ENCODE measurements around the gene KDM4C. TPM values are rescaled to one million over a fixed set of nuclear protein-coding genes. Genes with fewer than 3 reads are reported as not detected.

Gene KDM4C
- total and polyA plus RNA-seq, 2 experiments from 2014 or later, result 14.3 to 20.6 TPM

DNA sequence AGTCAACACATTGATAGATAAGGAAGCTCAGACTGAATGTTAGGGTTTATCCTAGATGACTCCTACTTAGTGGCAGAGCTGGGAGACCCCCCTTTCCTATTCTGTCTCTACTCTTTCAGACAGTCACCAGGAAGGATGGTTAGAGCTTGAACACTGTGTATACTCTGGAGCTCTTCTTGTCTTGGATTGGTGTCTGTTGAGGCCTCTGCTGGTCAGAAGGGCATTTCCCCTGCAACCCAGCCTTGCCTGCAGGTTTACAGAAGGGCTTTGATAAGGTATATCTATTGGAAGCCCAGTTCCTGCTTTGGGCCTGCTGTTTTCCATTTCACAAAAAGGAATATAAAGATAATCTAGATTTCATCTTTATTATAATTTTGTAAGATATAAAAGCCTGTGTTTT lies 71.8 kb downstream of the KDM4C start:
- in situ Hi-C loops (cut with MboI), result no loop called here
- H3K4me3 ChIP-seq, result no peak overlapping the region

DNA sequence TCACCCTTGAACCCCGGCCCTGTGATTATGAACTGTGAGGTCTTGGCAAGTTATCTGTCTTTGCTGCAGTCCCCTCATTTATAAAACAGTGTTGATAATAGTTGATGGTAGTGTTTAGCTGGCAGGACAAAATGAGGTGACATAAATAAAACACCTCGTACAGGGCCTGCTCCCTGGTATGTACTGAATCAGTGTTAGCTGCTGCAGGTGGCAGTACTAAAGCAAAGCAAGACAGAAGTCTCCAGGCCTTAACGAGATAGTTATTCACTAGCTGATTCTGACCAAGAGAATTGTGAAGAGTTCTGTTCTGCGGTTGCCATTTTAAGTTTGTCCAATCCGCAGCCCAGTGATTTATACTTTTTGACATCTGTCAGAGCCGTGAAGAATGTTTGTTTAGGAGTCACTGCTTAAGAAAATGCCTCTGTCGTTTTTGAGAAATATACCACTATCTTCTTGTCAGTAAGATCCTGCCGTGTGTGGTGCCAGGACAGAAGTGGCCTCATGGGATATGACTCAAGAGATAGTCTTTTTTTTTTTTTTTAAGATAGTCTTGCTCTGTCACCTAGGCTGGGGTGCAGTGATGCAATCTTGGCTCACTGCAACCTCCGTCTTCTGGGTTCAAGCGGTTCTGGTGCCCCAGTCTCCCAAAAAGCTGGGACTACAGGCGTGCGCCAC lies 75.9 kb downstream of the KDM4C start:
- Histone ChIP-seq H4K20me1 (ENCODE audit: insufficient read depth) (no peaks in the 10 kb centered on the region), H3K79me2 (ENCODE audit: insufficient read depth) (no peaks in the 10 kb centered on the region), H3K4me2 (ENCODE audit: unreplicated experiment) (no peak overlapping the region), H2AFZ (no peak overlapping the region), H3K36me3 (ENCODE audit: low read depth) (peaks cover 4% of the 10 kb centered on the region; the same call in 1 of the 2 replicates), H3K4me1 (ENCODE audit: insufficient read depth) (no peaks in the 10 kb centered on the region), H3F3A (ENCODE audit: insufficient read depth) (no peaks in the 10 kb centered on the region), H3K27ac (no peak overlapping the region), H3K9me2 (ENCODE audit: insufficient read depth) (no peaks in the 10 kb centered on the region), H3K27me3 (replicated peaks; ENCODE audit: insufficient read depth) (no peaks in the 10 kb centered on the region), H3K4me3 (no peak overlapping the region), H3K9ac (no peak overlapping the region), H3K9me3 (ENCODE audit: low read depth) (no peaks in the 10 kb centered on the region)
- TF ChIP-seq EZH2phosphoT487 (IDR thresholded peaks at IDR 0.05; ENCODE audit: insufficient read depth, low read depth) (no peak), EZH2 (IDR thresholded peaks at IDR 0.05; ENCODE audit: insufficient read depth, poor library complexity, severe bottlenecking) (no peak)
- 89 to 91% methylated on average over 12 of the region's 12 CpGs for WGBS, 2 experiments (ENCODE audit: low coverage in 1 of 2, low lambda C conversion rate in 2 of 2, missing lambda C conversion rate in 2 of 2)
- DNase-seq, result peak; percentile 12
- in situ Hi-C loops (cut with MboI), result no loop called here

More for the DNA sequence above, 71.8 kb downstream of the KDM4C start:
- no peaks in the 10 kb centered on the region for H3F3A ChIP-seq (ENCODE audit: insufficient read depth)
- no peak overlapping the region for H3K9ac ChIP-seq
- H3K9me2 ChIP-seq (ENCODE audit: insufficient read depth), result no peaks in the 10 kb centered on the region
- no peaks in the 10 kb centered on the region for H3K79me2 ChIP-seq (ENCODE audit: insufficient read depth)
- DNase-seq, result no peak
- H4K20me1 ChIP-seq (ENCODE audit: insufficient read depth), result no peaks in the 10 kb centered on the region
- no peak overlapping the region for H3K4me2 ChIP-seq (ENCODE audit: unreplicated experiment)
- H3K27ac ChIP-seq, result no peak overlapping the region
- H3K9me3 ChIP-seq (ENCODE audit: low read depth), result no peaks in the 10 kb centered on the region
- TF ChIP-seq EZH2phosphoT487 (IDR thresholded peaks at IDR 0.05; ENCODE audit: insufficient read depth, low read depth) (no peak), EZH2 (IDR thresholded peaks at IDR 0.05; ENCODE audit: insufficient read depth, poor library complexity, severe bottlenecking) (no peak)
- H3K36me3 ChIP-seq (ENCODE audit: low read depth), result peaks cover 4% of the 10 kb centered on the region
- no peaks in the 10 kb centered on the region for H3K4me1 ChIP-seq (ENCODE audit: insufficient read depth)
- H3K27me3 ChIP-seq (replicated peaks; ENCODE audit: insufficient read depth), result no peaks in the 10 kb centered on the region
- H2AFZ ChIP-seq, result no peak overlapping the region

DNA sequence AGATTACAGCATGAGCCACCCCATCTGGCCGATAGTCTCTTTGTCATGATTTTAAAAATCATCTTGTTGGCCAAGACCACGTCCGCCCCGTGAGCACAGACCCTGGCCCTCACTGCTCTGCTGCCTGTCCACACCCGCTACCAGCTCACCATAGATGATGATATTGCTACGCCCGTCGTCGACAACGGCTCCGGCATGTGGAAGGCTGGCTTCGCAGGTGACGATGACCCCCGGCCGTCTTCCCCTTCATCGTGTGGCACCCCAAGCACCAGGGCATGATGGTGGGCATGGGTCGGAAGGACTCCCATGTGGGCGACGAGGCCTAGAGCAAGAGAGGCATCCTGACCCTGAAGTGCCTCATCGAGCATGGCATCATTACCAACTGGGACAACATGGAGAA lies 76.5 kb downstream of the KDM4C start:
- no peaks in the 10 kb centered on the region for H3K9me3 ChIP-seq (ENCODE audit: low read depth)
- no peaks in the 10 kb centered on the region for H3F3A ChIP-seq (ENCODE audit: insufficient read depth)
- H2AFZ ChIP-seq, result no peak overlapping the region
- peaks cover 4% of the 10 kb centered on the region; the same call in 1 of the 2 replicates for H3K36me3 ChIP-seq (ENCODE audit: low read depth)
- H3K27me3 ChIP-seq (replicated peaks; ENCODE audit: insufficient read depth), result no peaks in the 10 kb centered on the region
- H3K4me2 ChIP-seq (ENCODE audit: unreplicated experiment), result no peak overlapping the region
- no peaks in the 10 kb centered on the region for H4K20me1 ChIP-seq (ENCODE audit: insufficient read depth)
- WGBS, 2 experiments (ENCODE audit: low coverage in 1 of 2, low lambda C conversion rate in 2 of 2, missing lambda C conversion rate in 2 of 2), result 98% methylated on average over 20 of the region's 20 CpGs
- no peaks in the 10 kb centered on the region for H3K4me1 ChIP-seq (ENCODE audit: insufficient read depth)
- DNase-seq, result no peak
- H3K27ac ChIP-seq, result no peak overlapping the region
- no peak for TF ChIP-seq EZH2phosphoT487 (IDR thresholded peaks at IDR 0.05; ENCODE audit: insufficient read depth, low read depth)
- no peak for TF ChIP-seq EZH2 (IDR thresholded peaks at IDR 0.05; ENCODE audit: insufficient read depth, poor library complexity, severe bottlenecking)
- H3K9ac ChIP-seq, result no peak overlapping the region
- H3K9me2 ChIP-seq (ENCODE audit: insufficient read depth), result no peaks in the 10 kb centered on the region
- H3K4me3 ChIP-seq, result no peak overlapping the region
- H3K79me2 ChIP-seq (ENCODE audit: insufficient read depth), result no peaks in the 10 kb centered on the region
- in situ Hi-C loops (cut with MboI), result no loop called here

DNA sequence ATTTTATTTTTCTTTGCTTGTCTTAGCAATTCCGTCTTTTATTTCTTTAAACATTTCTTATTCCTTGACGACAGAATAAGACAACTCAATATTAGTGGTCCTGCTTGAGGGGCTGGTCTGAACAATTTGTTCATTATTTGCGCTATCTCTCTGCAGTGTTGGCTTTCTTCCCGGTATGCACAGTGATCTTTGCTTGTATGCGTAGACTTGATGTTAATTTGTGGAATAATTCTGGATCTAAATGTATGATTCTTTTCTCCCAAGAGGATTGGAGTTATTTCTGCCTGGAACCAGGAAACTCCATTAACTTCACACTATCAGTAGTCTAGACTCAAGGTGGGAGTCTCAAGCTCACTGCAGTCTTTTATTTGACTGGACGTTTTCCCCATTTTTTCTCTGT lies 80.4 kb downstream of the KDM4C start:
- 95 to 97% methylated on average over 6 of the region's 6 CpGs for WGBS, 2 experiments (ENCODE audit: low coverage in 1 of 2, low lambda C conversion rate in 2 of 2, missing lambda C conversion rate in 2 of 2)

More for the DNA sequence above, 80.4 kb downstream of the KDM4C start:
- no peak for DNase-seq
- no peak overlapping the region for H2AFZ ChIP-seq
- no peak overlapping the region for H3K4me2 ChIP-seq (ENCODE audit: unreplicated experiment)
- H3K9me2 ChIP-seq (ENCODE audit: insufficient read depth), result no peaks in the 10 kb centered on the region
- TF ChIP-seq EZH2 (IDR thresholded peaks at IDR 0.05; ENCODE audit: insufficient read depth, poor library complexity, severe bottlenecking) (no peak), EZH2phosphoT487 (IDR thresholded peaks at IDR 0.05; ENCODE audit: insufficient read depth, low read depth) (no peak)
- no peaks in the 10 kb centered on the region for H3F3A ChIP-seq (ENCODE audit: insufficient read depth)
- peaks cover 11% of the 10 kb centered on the region for H3K4me1 ChIP-seq (ENCODE audit: insufficient read depth)
- no peak overlapping the region for H3K27ac ChIP-seq
- H3K27me3 ChIP-seq (replicated peaks; ENCODE audit: insufficient read depth), result no peaks in the 10 kb centered on the region
- no peak overlapping the region for H3K9ac ChIP-seq
- no peak overlapping the region for H3K4me3 ChIP-seq
- H4K20me1 ChIP-seq (ENCODE audit: insufficient read depth), result no peaks in the 10 kb centered on the region
- no peaks in the 10 kb centered on the region for H3K36me3 ChIP-seq (ENCODE audit: low read depth)
- in situ Hi-C loops (cut with MboI), result no loop called here
- peaks cover 8% of the 10 kb centered on the region; the same call in 1 of the 2 replicates for H3K79me2 ChIP-seq (ENCODE audit: insufficient read depth)
- no peaks in the 10 kb centered on the region for H3K9me3 ChIP-seq (ENCODE audit: low read depth)
